Parathyroid adenoma (tissue), 2 donors: Measurements from ENCODE around the gene BPNT1.

Experiments
- H2AFZ ChIP-seq: fragments of 300-600 bp; sonication (generic); one replicate; pipeline ENCODE4 v1.7.0; 2017; ENCODE audit warnings: antibody characterized with exemption, mild to moderate bottlenecking
- H3K27ac ChIP-seq: fragments of 300-600 bp; sonication (generic); one replicate; pipeline ENCODE4 v1.7.0; 2017
- H3K27me3 ChIP-seq: fragments of 300-600 bp; sonication (generic); one replicate; pipeline ENCODE4 v1.7.0; 2017; ENCODE audit warnings: low read length; ENCODE audit not compliant: control insufficient read depth, insufficient read depth
- H3K36me3 ChIP-seq: fragments of 300-600 bp; sonication (generic); one replicate; pipeline ENCODE4 v1.7.0; 2017; ENCODE audit warnings: low read length; ENCODE audit not compliant: control insufficient read depth, insufficient read depth
- H3K4me1 ChIP-seq: fragments of 300-600 bp; sonication (generic); one replicate; pipeline ENCODE4 v1.7.0; 2017; ENCODE audit warnings: control low read depth
- H3K4me2 ChIP-seq: fragments of 300-600 bp; sonication (generic); one replicate; pipeline ENCODE4 v1.7.0; 2017; ENCODE audit warnings: low read length
- H3K4me3 ChIP-seq: fragments of 300-600 bp; sonication (generic); one replicate; pipeline ENCODE4 v1.7.0; 2017; ENCODE audit warnings: low read depth, low read length
- H3K79me2 ChIP-seq: fragments of 300-600 bp; sonication (generic); one replicate; pipeline ENCODE4 v1.7.0; 2017; ENCODE audit warnings: control low read depth
- H3K9ac ChIP-seq: fragments of 300-600 bp; sonication (generic); one replicate; pipeline ENCODE4 v1.7.0; 2017; ENCODE audit warnings: mild to moderate bottlenecking
- H3K9me3 ChIP-seq: fragments of 300-600 bp; sonication (generic); one replicate; pipeline ENCODE4 v1.7.0; 2017; ENCODE audit warnings: low read length; ENCODE audit not compliant: control insufficient read depth
- CTCF ChIP-seq: fragments of 300-600 bp; sonication (generic); IDR thresholded peaks from one replicate; pipeline ENCODE4 v1.7.0; 2017; ENCODE audit warnings: antibody characterized with exemption, mild to moderate bottlenecking
- donor health status: primary hyperparathyroidism.

BPNT1 gene

GRCh38 chr1:220127076-220127475 is 37.5 kb upstream of the BPNT1 start:
- no peak for TF ChIP-seq CTCF
- no peak overlapping the region for H3K27ac ChIP-seq
- no peak overlapping the region for H2AFZ ChIP-seq
- H3K79me2 ChIP-seq: peaks cover 2% of the 10 kb centered on the region
- no peaks in the 10 kb centered on the region for H3K27me3 ChIP-seq
- no peaks in the 10 kb centered on the region for H3K36me3 ChIP-seq
- no peak overlapping the region for H3K9ac ChIP-seq
- H3K4me2 ChIP-seq: no peak overlapping the region
- no peak overlapping the region for H3K4me3 ChIP-seq
- no peaks in the 10 kb centered on the region for H3K4me1 ChIP-seq
- H3K9me3 ChIP-seq: no peaks in the 10 kb centered on the region

- no peak for TF ChIP-seq CTCF
- no peaks in the 10 kb centered on the region for H3K4me1 ChIP-seq
- no peak overlapping the region for H3K4me2 ChIP-seq
- H3K36me3 ChIP-seq: no peaks in the 10 kb centered on the region
- H3K4me3 ChIP-seq: no peak overlapping the region
- no peaks in the 10 kb centered on the region for H3K27me3 ChIP-seq
- H3K9ac ChIP-seq: no peak overlapping the region
- H3K79me2 ChIP-seq: peaks cover 1% of the 10 kb centered on the region
- no peak overlapping the region for H3K27ac ChIP-seq
- no peak overlapping the region for H2AFZ ChIP-seq
- no peaks in the 10 kb centered on the region for H3K9me3 ChIP-seq
Measured at GRCh38 chr1:220124542-220124941, 35.0 kb upstream of the BPNT1 start.

GRCh38 chr1:220123889-220124288 is 34.3 kb upstream of the BPNT1 start:
- H3K4me1 ChIP-seq: no peaks in the 10 kb centered on the region
- no peak overlapping the region for H2AFZ ChIP-seq
- H3K4me2 ChIP-seq: no peak overlapping the region
- no peaks in the 10 kb centered on the region for H3K9me3 ChIP-seq
- H3K9ac ChIP-seq: no peak overlapping the region
- no peaks in the 10 kb centered on the region for H3K36me3 ChIP-seq
- H3K4me3 ChIP-seq: no peak overlapping the region
- H3K27ac ChIP-seq: no peak overlapping the region
- no peak for TF ChIP-seq CTCF
- H3K27me3 ChIP-seq: no peaks in the 10 kb centered on the region
- H3K79me2 ChIP-seq: no peaks in the 10 kb centered on the region

GRCh38 chr1:220123066-220123465 is 33.5 kb upstream of the BPNT1 start:
- H3K4me1 ChIP-seq: no peaks in the 10 kb centered on the region
- no peak for TF ChIP-seq CTCF
- no peak overlapping the region for H3K4me3 ChIP-seq
- H3K79me2 ChIP-seq: no peaks in the 10 kb centered on the region
- H2AFZ ChIP-seq: no peak overlapping the region
- no peaks in the 10 kb centered on the region for H3K9me3 ChIP-seq
- no peak overlapping the region for H3K4me2 ChIP-seq
- no peaks in the 10 kb centered on the region for H3K27me3 ChIP-seq
- H3K36me3 ChIP-seq: no peaks in the 10 kb centered on the region
- no peak overlapping the region for H3K9ac ChIP-seq
- H3K27ac ChIP-seq: no peak overlapping the region

GRCh38 chr1:220121791-220122530 is 32.4 kb upstream of the BPNT1 start:
- Histone ChIP-seq H3K27ac (no peak overlapping the region), H3K79me2 (no peaks in the 10 kb centered on the region), H3K4me2 (no peak overlapping the region), H3K9ac (no peak overlapping the region), H2AFZ (no peak overlapping the region), H3K4me3 (no peak overlapping the region), H3K9me3 (no peaks in the 10 kb centered on the region), H3K27me3 (no peaks in the 10 kb centered on the region), H3K36me3 (no peaks in the 10 kb centered on the region), H3K4me1 (no peaks in the 10 kb centered on the region)
- no peak for TF ChIP-seq CTCF
